ENCODE data around the gene ZNF384.

Gene ZNF384

GRCh38 chr12:6725350-6725749 lies 36.2 kb upstream of the ZNF384 start:
- Histone ChIP-seq H4K20me1 (ENCODE audit: low read depth, low read length) (no peaks in the 10 kb centered on the region), H3K27me3 (ENCODE audit: low read length) (no peaks in the 10 kb centered on the region), H3K9me3 (ENCODE audit: insufficient read depth, low read length) (no peaks in the 10 kb centered on the region), H3K79me2 (ENCODE audit: insufficient read depth, low read length) (no peaks in the 10 kb centered on the region), H3K4me3 (ENCODE audit: insufficient read depth, low read length, poor library complexity, severe bottlenecking) (no peak overlapping the region), H3K4me2 (ENCODE audit: low read depth, low read length, poor library complexity, severe bottlenecking) (no peak overlapping the region), H3K27ac (ENCODE audit: low read depth, low read length) (no peak overlapping the region), H2AFZ (ENCODE audit: low read depth, low read length, severe bottlenecking) (no peak overlapping the region), H3K9ac (ENCODE audit: low read length) (0 out of 2 replicates have a peak overlapping the region, but pooled peaks have one; percentile 70), H3F3A (ENCODE audit: insufficient read depth) (peaks cover 13% of the 10 kb centered on the region), H3K9me2 (replicated peaks; ENCODE audit: insufficient read depth, low read length) (no peaks in the 10 kb centered on the region), H3K36me3 (ENCODE audit: low read length) (no peaks in the 10 kb centered on the region)
- TF ChIP-seq EZH2phosphoT487 (conservative IDR thresholded peaks at IDR 0.05; ENCODE audit: low read length) (no peak), CTCF (IDR thresholded peaks at IDR 0.05; ENCODE audit: insufficient read depth, low read length, poor library complexity, severe bottlenecking) (no peak)

DNA sequence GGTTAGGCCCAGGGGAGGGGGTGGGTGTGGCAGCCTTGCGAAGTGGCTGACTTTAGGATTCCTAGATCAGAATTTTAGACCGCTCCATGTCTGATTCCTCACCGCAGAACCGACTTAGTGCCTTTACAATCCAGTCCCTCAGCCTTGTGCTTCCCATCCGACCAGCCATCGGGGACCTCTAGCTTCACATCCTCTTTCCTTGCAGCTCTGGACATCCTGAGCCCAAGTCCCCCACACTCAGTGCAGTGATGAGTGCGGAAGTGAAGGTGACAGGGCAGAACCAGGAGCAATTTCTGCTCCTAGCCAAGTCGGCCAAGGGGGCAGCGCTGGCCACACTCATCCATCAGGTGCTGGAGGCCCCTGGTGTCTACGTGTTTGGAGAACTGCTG lies 35.2 kb upstream of the ZNF384 start:
- Histone ChIP-seq H3K9me2 (replicated peaks; ENCODE audit: insufficient read depth, low read length) (no peaks in the 10 kb centered on the region), H3K4me2 (ENCODE audit: low read depth, low read length, poor library complexity, severe bottlenecking) (peak overlapping the region; percentile 94), H3K79me2 (ENCODE audit: insufficient read depth, low read length) (no peaks in the 10 kb centered on the region), H3K27ac (ENCODE audit: low read depth, low read length) (peak overlapping the region; percentile 59), H3F3A (ENCODE audit: insufficient read depth) (peaks cover 18% of the 10 kb centered on the region), H3K36me3 (ENCODE audit: low read length) (no peaks in the 10 kb centered on the region), H3K4me3 (ENCODE audit: insufficient read depth, low read length, poor library complexity, severe bottlenecking) (peak overlapping the region; percentile 61), H4K20me1 (ENCODE audit: low read depth, low read length) (no peaks in the 10 kb centered on the region), H3K27me3 (ENCODE audit: low read length) (no peaks in the 10 kb centered on the region), H3K9me3 (ENCODE audit: insufficient read depth, low read length) (no peaks in the 10 kb centered on the region), H3K9ac (ENCODE audit: low read length) (peak overlapping the region; percentile 70), H2AFZ (ENCODE audit: low read depth, low read length, severe bottlenecking) (peak overlapping the region; percentile 6)
- TF ChIP-seq EZH2phosphoT487 (conservative IDR thresholded peaks at IDR 0.05; ENCODE audit: low read length), result no peak
- no peak for TF ChIP-seq CTCF (IDR thresholded peaks at IDR 0.05; ENCODE audit: insufficient read depth, low read length, poor library complexity, severe bottlenecking)

- no peaks in the 10 kb centered on the region for H3K9me3 ChIP-seq (ENCODE audit: insufficient read depth, low read length)
- H4K20me1 ChIP-seq (ENCODE audit: low read depth, low read length), result no peaks in the 10 kb centered on the region
- no peaks in the 10 kb centered on the region for H3K9me2 ChIP-seq (replicated peaks; ENCODE audit: insufficient read depth, low read length)
- no peak for TF ChIP-seq CTCF (IDR thresholded peaks at IDR 0.05; ENCODE audit: insufficient read depth, low read length, poor library complexity, severe bottlenecking)
- TF ChIP-seq EZH2phosphoT487 (conservative IDR thresholded peaks at IDR 0.05; ENCODE audit: low read length), result no peak
- H3K36me3 ChIP-seq (ENCODE audit: low read length), result no peaks in the 10 kb centered on the region
- peaks cover 18% of the 10 kb centered on the region for H3F3A ChIP-seq (ENCODE audit: insufficient read depth)
- peak within 1 kb of the TSS; percentile 70 for H3K9ac ChIP-seq (ENCODE audit: low read length)
- peak within 1 kb of the TSS; percentile 94 for H3K4me2 ChIP-seq (ENCODE audit: low read depth, low read length, poor library complexity, severe bottlenecking)
- peak within 1 kb of the TSS; percentile 77 for H2AFZ ChIP-seq (ENCODE audit: low read depth, low read length, severe bottlenecking)
- no peaks in the 10 kb centered on the region for H3K27me3 ChIP-seq (ENCODE audit: low read length)
- peak within 1 kb of the TSS; percentile 78 for H3K4me3 ChIP-seq (ENCODE audit: insufficient read depth, low read length, poor library complexity, severe bottlenecking)
- H3K27ac ChIP-seq (ENCODE audit: low read depth, low read length), result peak within 1 kb of the TSS; percentile 59
- no peaks in the 10 kb centered on the region for H3K79me2 ChIP-seq (ENCODE audit: insufficient read depth, low read length)
Observed at GRCh38 chr12:6723607-6724408, 34.6 kb upstream of the ZNF384 start, which contains the start of gene COPS7A. Gene COPS7A (plus strand): TSS chr12:6724046. CDS start chr12:6724657, 611 bp downstream.

Measured in SU-DHL-6 (cell line).